ENCODE measurements around the gene PKIG.
"Not testable (repeated sequence)": the region's sequence is repeated elsewhere in the genome, so short reads cannot be mapped to it uniquely, and the experiment has no call there.

PKIG gene

GRCh38 chr20:44582311-44583025 lies at the start of gene PKIG:
PKIG (plus strand) TSS chr20:44582579; CDS start chr20:44614557, 31,978 bp downstream.
- DNase-seq: no peak

- DNase-seq: no peak
These were observed 49.4 kb upstream of the PKIG start for GRCh38 chr20:44532981-44533331.

- no peak for DNase-seq
These were observed 48.5 kb upstream of the PKIG start for GRCh38 chr20:44533928-44534327.

- DNase-seq: no peak
These were observed 46.2 kb upstream of the PKIG start for GRCh38 chr20:44536175-44536574.

GRCh38 chr20:44537993-44538392 lies 44.4 kb upstream of the PKIG start:
- no peak for DNase-seq

- no peak for DNase-seq
These were observed 41.5 kb upstream of the PKIG start for GRCh38 chr20:44540834-44541233.

GRCh38 chr20:44541992-44542391 lies 40.4 kb upstream of the PKIG start:
- no peak for DNase-seq

GRCh38 chr20:44542890-44543289 lies 39.5 kb upstream of the PKIG start:
- no peak for DNase-seq

- no peak for DNase-seq
These were observed 39.0 kb upstream of the PKIG start for GRCh38 chr20:44543358-44543757.

- DNase-seq: no peak
These were observed 38.1 kb upstream of the PKIG start for GRCh38 chr20:44544263-44544662.

- no peak for DNase-seq
These were observed 35.0 kb upstream of the PKIG start for GRCh38 chr20:44547419-44547818.

GRCh38 chr20:44549123-44549522 lies 33.3 kb upstream of the PKIG start:
- no peak for DNase-seq

- DNase-seq: no peak
These were observed 30.3 kb upstream of the PKIG start for GRCh38 chr20:44552050-44552449.

- DNase-seq: no peak
These were observed 29.8 kb upstream of the PKIG start for GRCh38 chr20:44552568-44552949.

GRCh38 chr20:44552950-44553908 lies 29.1 kb upstream of the PKIG start:
- DNase-seq: peak; percentile 20

- DNase-seq: no peak
These were observed 23.1 kb upstream of the PKIG start for GRCh38 chr20:44559302-44559701.

GRCh38 chr20:44560229-44560628 lies 22.1 kb upstream of the PKIG start:
- no peak for DNase-seq

GRCh38 chr20:44560818-44561217 lies 21.6 kb upstream of the PKIG start:
- not testable (repeated sequence) for DNase-seq

- DNase-seq: no peak
These were observed 20.5 kb upstream of the PKIG start for GRCh38 chr20:44561876-44562275.

GRCh38 chr20:44566018-44566417 lies 16.4 kb upstream of the PKIG start:
- DNase-seq: no peak

GRCh38 chr20:44566811-44567210 lies 15.6 kb upstream of the PKIG start:
- no peak for DNase-seq

- DNase-seq: no peak
These were observed 12.0 kb upstream of the PKIG start for GRCh38 chr20:44570367-44570766.

- no peak for DNase-seq
These were observed 10.9 kb upstream of the PKIG start for GRCh38 chr20:44571362-44571988.

Data from activated CD4-positive, alpha-beta T cell treated with anti-CD3 and anti-CD28 coated beads, Interleukin-2, Interleukin-6, amounts not matched to agents 100 ng/mL and 50 ng/mL, durations not matched to agents 16 hours and 8 hours (primary cell).